ENCODE data around the gene FOS. TPM values are rescaled to one million over a fixed set of nuclear protein-coding genes. Genes with fewer than 3 reads are reported as not detected.

FOS gene
- total and polyA plus RNA-seq, 2 of the 13 experiments (the other 11 are each of a cell fraction or from before 2014, with no cell fraction given): 15.9 to 24.2 TPM

GRCh38 chr14:75323571-75323970 is 44.9 kb downstream of the FOS start:
- ChIA-PET CTCF (ENCODE audit: low intra/inter-chr PET ratio, low total read pairs) (no interaction called here), POLR2A (no interaction called here)
- intact Hi-C loops (cut with micrococcal nuclease; ENCODE audit: unreplicated experiment): no loop called here
- whole genome bisulfite sequencing (ENCODE audit: low lambda C conversion rate): 36% methylated on average over 6 of the region's 6 CpGs
- no peak overlapping the region for H2AFZ ChIP-seq (ENCODE audit: low read length)
- H3K4me2 ChIP-seq (ENCODE audit: low read depth, low read length): no peak overlapping the region
- H3K27ac ChIP-seq (ENCODE audit: extremely low read length, insufficient read depth, low read length): no peak overlapping the region
- BruUV-seq (replicated peaks): no TSS peak
- no peaks in the 10 kb centered on the region for H3K9me3 ChIP-seq (ENCODE audit: low read length)
- FAIRE-seq: no peak
- no peaks in the 10 kb centered on the region for H3K36me3 ChIP-seq (replicated peaks in 1 of 2; ENCODE audit: control insufficient read depth in 1 of 2, insufficient read depth in 2 of 2, low read length in 2 of 2)
- DNase-seq (ENCODE audit: low spot score): no peak
- TF ChIP-seq ZNF17 (CRISPR knock-in tag; IDR thresholded peaks at IDR 0.05) (no peak), DPF2 (CRISPR knock-in tag; IDR thresholded peaks at IDR 0.05; ENCODE audit: borderline replicate concordance, low read depth) (no peak), ZNF260 (CRISPR knock-in tag; IDR thresholded peaks at IDR 0.05; ENCODE audit: borderline replicate concordance, low read depth) (no peak), FOXA1 (IDR thresholded peaks at IDR 0.05) (no peak), FOXA1 (CRISPR knock-in tag; IDR thresholded peaks at IDR 0.05) (no peak)
- ATAC-seq: no peak
- H3K79me2 ChIP-seq (ENCODE audit: insufficient read depth, low read length): no peaks in the 10 kb centered on the region
- in situ Hi-C loops (cut with HindIII; ENCODE audit: extremely low pct_ligation_motif_present, low pct_unique_long_range_greater_than_20kb): no loop called here
- no peaks in the 10 kb centered on the region for H4K20me1 ChIP-seq (ENCODE audit: insufficient read depth, low read length)
- H3K27me3 ChIP-seq (ENCODE audit: control insufficient read depth in 1 of 2, insufficient read depth in 2 of 2, low read length in 2 of 2): peaks cover 0 to 12% of the 10 kb centered on the region in 2 experiments; a peak in 1 of 5 replicates
- H3K4me3 ChIP-seq (replicated peaks in 1 of 3; ENCODE audit: insufficient read depth in 1 of 3, low read depth in 2 of 3, low read length in 3 of 3): no peak overlapping the region
- peaks cover 23% of the 10 kb centered on the region for H3K4me1 ChIP-seq (ENCODE audit: insufficient read depth, low read length)
- H3K9ac ChIP-seq (ENCODE audit: insufficient read depth, low read depth, low read length): no peak overlapping the region

DNA sequence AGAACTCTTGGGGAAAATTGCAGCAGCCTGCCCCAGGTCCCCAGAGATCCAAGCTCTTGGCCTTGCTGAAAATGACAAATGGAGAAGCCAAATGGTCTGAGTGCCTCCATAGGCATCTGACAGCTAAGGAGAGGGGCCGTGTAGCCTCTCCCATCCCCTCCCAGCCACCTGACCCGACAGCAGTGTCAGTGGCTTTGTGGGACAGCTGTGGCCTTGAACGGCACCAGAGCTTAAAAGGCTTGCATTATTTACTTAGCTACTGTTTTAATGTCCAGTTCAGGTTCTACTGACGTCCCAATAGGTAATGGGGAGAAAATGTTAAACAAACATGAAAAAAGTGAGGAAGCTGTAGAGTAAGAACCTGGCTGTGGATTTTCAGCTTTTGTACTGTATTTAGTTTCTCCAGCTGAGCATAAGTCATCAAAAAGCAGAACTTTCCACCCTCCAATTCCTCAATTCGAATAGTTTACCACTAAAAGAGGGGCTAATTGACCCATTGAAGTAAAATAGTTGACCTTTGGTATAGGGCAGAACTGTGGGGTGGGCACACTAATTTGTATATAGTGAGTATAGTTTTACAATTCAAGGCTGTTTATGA is 50.0 kb downstream of the FOS start:
- no TSS peak for BruUV-seq (replicated peaks)
- in situ Hi-C loops (cut with HindIII; ENCODE audit: extremely low pct_ligation_motif_present, low pct_unique_long_range_greater_than_20kb): no loop called here
- Histone ChIP-seq H3K36me3 (replicated peaks in 1 of 2; ENCODE audit: control insufficient read depth in 1 of 2, insufficient read depth in 2 of 2, low read length in 2 of 2) (no peaks in the 10 kb centered on the region), H2AFZ (ENCODE audit: low read length) (no peak overlapping the region), H3K27me3 (ENCODE audit: control insufficient read depth in 1 of 2, insufficient read depth in 2 of 2, low read length in 2 of 2) (peaks cover 0 to 7% of the 10 kb centered on the region in 2 experiments; a peak in 2 of 5 replicates), H3K9ac (ENCODE audit: insufficient read depth, low read depth, low read length) (no peak overlapping the region), H3K4me3 (replicated peaks in 1 of 3; ENCODE audit: insufficient read depth in 1 of 3, low read depth in 2 of 3, low read length in 3 of 3) (peak overlapping the region in 1 of 3 experiments; percentile 11; a peak in 2 of 6 replicates), H3K79me2 (ENCODE audit: insufficient read depth, low read length) (no peaks in the 10 kb centered on the region), H4K20me1 (ENCODE audit: insufficient read depth, low read length) (no peaks in the 10 kb centered on the region), H3K9me3 (ENCODE audit: low read length) (no peaks in the 10 kb centered on the region), H3K27ac (ENCODE audit: extremely low read length, insufficient read depth, low read length) (no peak overlapping the region), H3K4me2 (ENCODE audit: low read depth, low read length) (peak overlapping the region; percentile 37), H3K4me1 (ENCODE audit: insufficient read depth, low read length) (peaks cover 36% of the 10 kb centered on the region)
- ATAC-seq (peak; percentile 86), DNase-seq (ENCODE audit: low spot score) (peak; percentile 80), FAIRE-seq (peak; percentile 66)
- ChIA-PET POLR2A (no interaction called here), CTCF (ENCODE audit: low intra/inter-chr PET ratio, low total read pairs) (interaction anchor here (1.0 kb wide), 1 partner anchor 21 kb away, joined by 3 read pairs; no protein-coding TSS in a partner anchor)
- 0% methylated on average over 5 of the region's 5 CpGs for WGBS (ENCODE audit: low lambda C conversion rate)
- intact Hi-C loops (cut with micrococcal nuclease; ENCODE audit: unreplicated experiment): loop anchor here (5.0 kb wide), 1 partner anchor 234 kb away; no protein-coding TSS in a partner anchor
- TF ChIP-seq STAT5B (CRISPR knock-in tag; IDR thresholded peaks at IDR 0.05): no peak
- no peak for TF ChIP-seq FOXK1 (CRISPR knock-in tag; IDR thresholded peaks at IDR 0.05; ENCODE audit: borderline replicate concordance, low read depth)
- TF ChIP-seq ZFP82 (CRISPR knock-in tag; IDR thresholded peaks at IDR 0.05; ENCODE audit: borderline replicate concordance): no peak
- TF ChIP-seq, protein P1, sequence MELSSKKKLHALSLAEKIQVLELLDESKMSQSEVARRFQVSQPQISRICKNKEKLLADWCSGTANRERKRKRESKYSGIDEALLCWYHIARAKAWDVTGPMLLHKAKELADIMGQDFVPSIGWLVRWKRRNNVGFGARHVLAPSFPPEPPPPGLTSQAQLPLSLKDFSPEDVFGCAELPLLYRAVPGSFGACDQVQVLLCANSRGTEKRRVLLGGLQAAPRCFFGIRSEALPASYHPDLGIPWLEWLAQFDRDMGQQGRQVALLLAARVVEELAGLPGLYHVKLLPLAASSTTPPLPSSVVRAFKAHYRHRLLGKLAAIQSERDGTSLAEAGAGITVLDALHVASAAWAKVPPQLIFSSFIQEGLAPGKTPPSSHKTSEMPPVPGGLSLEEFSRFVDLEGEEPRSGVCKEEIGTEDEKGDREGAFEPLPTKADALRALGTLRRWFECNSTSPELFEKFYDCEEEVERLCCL (CRISPR knock-in tag; IDR thresholded peaks at IDR 0.05; ENCODE audit: borderline replicate concordance): no peak
- TF ChIP-seq, protein P2, sequence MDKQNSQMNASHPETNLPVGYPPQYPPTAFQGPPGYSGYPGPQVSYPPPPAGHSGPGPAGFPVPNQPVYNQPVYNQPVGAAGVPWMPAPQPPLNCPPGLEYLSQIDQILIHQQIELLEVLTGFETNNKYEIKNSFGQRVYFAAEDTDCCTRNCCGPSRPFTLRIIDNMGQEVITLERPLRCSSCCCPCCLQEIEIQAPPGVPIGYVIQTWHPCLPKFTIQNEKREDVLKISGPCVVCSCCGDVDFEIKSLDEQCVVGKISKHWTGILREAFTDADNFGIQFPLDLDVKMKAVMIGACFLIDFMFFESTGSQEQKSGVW (CRISPR knock-in tag; IDR thresholded peaks at IDR 0.05; ENCODE audit: borderline replicate concordance): no peak
- TF ChIP-seq DZIP1 (CRISPR knock-in tag; IDR thresholded peaks at IDR 0.05): no peak
- no peak for TF ChIP-seq KAT7 (CRISPR knock-in tag; IDR thresholded peaks at IDR 0.05; ENCODE audit: borderline replicate concordance)
- no peak for TF ChIP-seq ZMYM2 (CRISPR knock-in tag; IDR thresholded peaks at IDR 0.05)
- no peak for TF ChIP-seq ZMYM3 (CRISPR knock-in tag; IDR thresholded peaks at IDR 0.05)
